Measurements from ENCODE around the gene GSN. TPM values are rescaled to one million over a fixed set of nuclear protein-coding genes. Genes with fewer than 3 reads are reported as not detected.

GSN gene
- polyA plus RNA-seq, 2 of the 4 experiments (the other 2 are of a cell fraction) = 33.7 to 77.2 TPM

- no peak for DNase-seq (ENCODE audit: low read depth in 1 of 2, low spot score in 1 of 2)
- ChIA-PET POLR2A (no interaction called here), CTCF (interaction anchor here (0.6 to 3.4 kb wide), 9 partner anchors 16 to 178 kb away, joined by 3 to 17 read pairs (median 4); no protein-coding TSS in a partner anchor)
- ATAC-seq = no peak
- FAIRE-seq = no peak
- WGBS (ENCODE audit: missing lambda C conversion rate) = 100% methylated on average over 1 of the region's 1 CpG
- H3K27ac ChIP-seq = no peak overlapping the region
- H3K4me1 ChIP-seq = 0 out of 3 replicates have a peak, but pooled peaks cover 2% of the 10 kb centered on the region
- H3K9me3 ChIP-seq = no peaks in the 10 kb centered on the region
- TF ChIP-seq BHLHE40 (IDR thresholded peaks at IDR 0.05; ENCODE audit: low read depth, low read length) (no peak), MAX (IDR thresholded peaks at IDR 0.05) (no peak), ZSCAN20 (CRISPR knock-in tag; IDR thresholded peaks at IDR 0.05) (no peak), JUNB (IDR thresholded peaks at IDR 0.05) (no peak), USF2 (IDR thresholded peaks at IDR 0.05) (no peak), HDAC2 (IDR thresholded peaks at IDR 0.05) (no peak), BCL3 (IDR thresholded peaks at IDR 0.05) (no peak), FOSL2 (IDR thresholded peaks at IDR 0.05) (no peak), FOSL2 (CRISPR knock-in tag; IDR thresholded peaks at IDR 0.05) (no peak), EP300 (IDR thresholded peaks at IDR 0.05) (no peak), CEBPB (IDR thresholded peaks at IDR 0.05) (no peak)
- H3K4me3 ChIP-seq = no peak overlapping the region
- H3K4me2 ChIP-seq = no peak overlapping the region
Measured at GRCh38 chr9:121262423-121262822, 5.5 kb upstream of the GSN start.

- no peaks in the 10 kb centered on the region for H3K9me3 ChIP-seq
- FAIRE-seq (no peak), DNase-seq (ENCODE audit: low read depth in 1 of 2, low spot score in 1 of 2) (no peak), ATAC-seq (no peak)
- WGBS (ENCODE audit: missing lambda C conversion rate) = 64% methylated on average over 5 of the region's 5 CpGs
- H3K4me3 ChIP-seq = no peak overlapping the region
- ChIA-PET POLR2A (no interaction called here), CTCF (interaction anchor here (1.2 to 1.6 kb wide), 5 partner anchors 20 to 177 kb away, joined by 3 to 6 read pairs (median 4); no protein-coding TSS in a partner anchor)
- TF ChIP-seq GATA3 (IDR thresholded peaks at IDR 0.05; ENCODE audit: borderline replicate concordance) (no peak), KDM1A (IDR thresholded peaks at IDR 0.05; ENCODE audit: low read depth) (no peak), RFX5 (IDR thresholded peaks at IDR 0.05) (no peak), REST (IDR thresholded peaks at IDR 0.05) (no peak), TFCP2L1 (CRISPR knock-in tag; IDR thresholded peaks at IDR 0.05) (no peak), CEBPB (IDR thresholded peaks at IDR 0.05) (no peak), ZSCAN20 (CRISPR knock-in tag; IDR thresholded peaks at IDR 0.05) (no peak)
- H3K4me2 ChIP-seq = no peak overlapping the region
- no peak overlapping the region for H3K27ac ChIP-seq
- H3K4me1 ChIP-seq = 0 out of 3 replicates have a peak, but pooled peaks cover 4% of the 10 kb centered on the region
Measured at GRCh38 chr9:121262953-121263352, 5.0 kb upstream of the GSN start.

- ChIA-PET CTCF (interaction anchor here (1.2 to 4.1 kb wide), 4 partner anchors 15 to 133 kb away, joined by 4 to 19 read pairs (median 8); no protein-coding TSS in a partner anchor), POLR2A (no interaction called here)
- ATAC-seq (no peak), DNase-seq (ENCODE audit: low read depth in 1 of 2, low spot score in 1 of 2) (no peak), FAIRE-seq (no peak)
- Histone ChIP-seq H3K4me2 (no peak overlapping the region), H3K4me3 (no peak overlapping the region), H3K9me3 (no peaks in the 10 kb centered on the region), H3K27ac (no peak overlapping the region), H3K4me1 (peaks cover 25% of the 10 kb centered on the region)
- TF ChIP-seq HOXB5 (CRISPR knock-in tag; IDR thresholded peaks at IDR 0.05) (no peak), FOSL2 (IDR thresholded peaks at IDR 0.05) (no peak), FOSL2 (CRISPR knock-in tag; IDR thresholded peaks at IDR 0.05) (no peak), RNF2 (IDR thresholded peaks at IDR 0.05; ENCODE audit: borderline replicate concordance, low read depth) (no peak), KDM5A (IDR thresholded peaks at IDR 0.05) (no peak), JUN (IDR thresholded peaks at IDR 0.05) (no peak)
- 91% methylated on average over 3 of the region's 3 CpGs for WGBS (ENCODE audit: missing lambda C conversion rate)
Measured at GRCh38 chr9:121266356-121266755, 1.6 kb upstream of the GSN start.

Data from A549 (cell line).